HG03432 (cell line): ENCODE measurements around the gene PEPD.

Experiments used
- ATAC-seq: cut with Tn5 transposase; IDR thresholded peaks from one replicate; pipeline ENCODE4 v1.9.1; 2021; ENCODE audit warnings: mild to moderate bottlenecking, moderate library complexity; ENCODE audit not compliant: unreplicated experiment

The PEPD gene

DNA sequence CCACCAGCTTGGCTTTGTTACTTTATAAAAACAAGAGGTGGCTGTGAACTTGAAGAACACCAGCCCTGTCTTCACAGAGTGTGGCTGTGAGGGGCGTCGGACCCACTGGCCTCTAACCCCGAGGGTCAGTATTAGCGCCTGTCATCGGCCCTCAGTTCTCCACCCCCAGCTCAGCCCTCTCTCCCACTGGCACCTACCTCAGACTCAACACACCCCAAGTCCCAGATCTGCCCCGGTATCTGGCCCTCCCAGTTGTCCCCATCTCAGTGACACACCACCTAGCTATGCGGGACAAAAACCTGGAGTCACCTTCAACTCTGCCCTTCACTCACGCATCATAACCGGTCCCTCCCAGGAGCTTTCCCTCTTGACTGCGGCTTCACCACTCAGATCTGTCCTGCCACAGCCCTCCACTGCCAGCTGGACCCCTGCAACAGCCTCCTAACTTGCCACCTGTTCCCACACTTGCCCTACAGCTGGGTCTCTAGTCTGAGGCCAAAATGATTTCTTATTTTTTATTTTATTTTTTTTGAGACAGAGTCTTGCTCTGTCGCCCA is 45.4 kb downstream of the PEPD start:
- no peak for ATAC-seq

DNA sequence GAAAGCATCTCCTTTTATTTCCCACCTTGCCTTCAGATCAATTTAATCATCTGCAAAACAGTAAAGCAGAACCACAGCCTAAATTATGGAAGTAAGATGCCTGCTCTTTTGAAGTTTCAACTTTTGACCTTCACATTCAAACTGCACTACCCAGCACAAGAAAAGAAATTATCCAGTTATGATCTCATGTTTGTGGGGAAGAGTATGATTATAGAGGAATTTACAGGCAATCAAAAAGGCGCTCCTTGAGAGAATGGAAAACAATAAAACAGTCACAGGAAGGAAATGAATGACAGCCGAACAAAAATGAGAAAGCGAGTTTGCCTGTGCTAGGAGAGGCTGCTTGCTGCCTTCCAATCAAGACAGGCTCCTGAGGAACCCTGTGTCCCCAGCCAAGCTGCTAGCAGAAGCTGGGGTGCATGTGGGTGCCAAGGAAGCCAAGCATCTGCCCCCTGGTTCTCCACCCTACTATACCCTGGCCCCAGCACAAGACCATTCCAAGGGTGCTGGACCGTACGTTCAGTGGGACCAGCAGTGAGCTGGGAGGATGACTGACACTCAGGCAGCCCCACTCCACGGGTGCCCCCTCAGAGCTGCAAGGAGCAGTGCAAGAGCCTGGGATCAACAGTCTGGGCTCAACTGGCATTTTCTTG is 47.8 kb downstream of the PEPD start:
- ATAC-seq, result no peak

DNA sequence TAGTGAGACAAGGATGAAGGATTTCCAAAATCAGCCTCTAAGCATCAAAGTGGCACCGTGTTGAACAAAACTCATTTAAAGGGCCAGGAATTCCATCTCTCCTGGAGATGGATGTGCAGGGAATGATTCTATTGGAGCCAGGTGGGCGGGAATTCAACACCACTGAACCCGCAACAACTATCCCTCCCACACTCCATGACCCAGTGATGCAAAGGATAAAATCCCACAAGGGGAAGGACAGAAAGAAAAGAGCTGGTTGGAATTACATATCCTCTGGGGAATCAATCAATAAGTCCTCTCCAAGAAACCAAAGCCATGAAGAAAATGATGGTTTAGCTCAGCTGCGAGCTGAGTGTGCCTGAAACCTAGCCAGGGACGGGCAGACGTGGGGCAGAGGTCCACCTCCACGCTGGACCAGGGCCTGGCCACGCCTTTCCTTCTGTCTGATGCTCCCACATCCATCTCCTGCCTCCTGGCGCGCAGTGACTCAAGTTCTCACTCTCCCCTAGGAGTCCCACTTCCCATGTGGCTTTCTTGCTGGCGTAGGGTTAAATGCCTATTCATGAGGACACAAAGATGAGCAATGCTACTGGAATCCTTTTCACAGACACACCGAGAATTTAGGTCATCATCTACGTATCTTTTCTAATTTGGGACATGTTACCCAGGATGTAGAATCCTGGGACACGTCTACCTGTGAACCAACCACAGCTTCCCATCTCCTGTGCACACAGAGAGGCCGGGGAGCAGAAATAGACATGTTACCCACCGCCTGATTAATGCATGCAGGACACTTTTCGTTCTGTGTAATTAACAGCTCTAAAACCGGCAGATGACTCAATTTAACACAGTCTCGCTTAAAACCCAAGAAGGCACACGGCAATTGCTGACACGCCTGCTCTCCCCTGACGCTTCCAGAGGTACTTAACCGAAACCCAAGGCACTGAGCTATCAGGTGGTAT is 48.6 kb downstream of the PEPD start:
- ATAC-seq, result no peak

DNA sequence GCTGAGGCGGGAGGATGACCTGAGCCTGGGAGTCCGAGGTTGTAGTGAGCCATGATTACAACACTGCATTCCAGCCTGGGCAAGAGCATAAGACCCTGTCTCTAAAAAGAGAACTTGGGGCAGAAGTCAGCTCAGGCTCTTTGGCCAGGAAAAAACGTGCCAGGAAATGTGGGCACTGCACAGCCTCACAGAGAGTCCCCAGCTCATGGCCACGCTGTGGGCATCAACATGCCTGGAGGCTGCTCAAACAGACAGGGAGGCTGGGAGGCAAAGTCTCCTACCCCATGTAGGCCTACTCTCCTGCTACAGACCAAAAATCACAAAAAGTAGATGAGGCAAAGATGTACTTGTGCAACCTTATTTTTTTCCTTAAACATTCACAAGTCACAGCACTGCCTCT is 49.4 kb downstream of the PEPD start:
- no peak for ATAC-seq

DNA sequence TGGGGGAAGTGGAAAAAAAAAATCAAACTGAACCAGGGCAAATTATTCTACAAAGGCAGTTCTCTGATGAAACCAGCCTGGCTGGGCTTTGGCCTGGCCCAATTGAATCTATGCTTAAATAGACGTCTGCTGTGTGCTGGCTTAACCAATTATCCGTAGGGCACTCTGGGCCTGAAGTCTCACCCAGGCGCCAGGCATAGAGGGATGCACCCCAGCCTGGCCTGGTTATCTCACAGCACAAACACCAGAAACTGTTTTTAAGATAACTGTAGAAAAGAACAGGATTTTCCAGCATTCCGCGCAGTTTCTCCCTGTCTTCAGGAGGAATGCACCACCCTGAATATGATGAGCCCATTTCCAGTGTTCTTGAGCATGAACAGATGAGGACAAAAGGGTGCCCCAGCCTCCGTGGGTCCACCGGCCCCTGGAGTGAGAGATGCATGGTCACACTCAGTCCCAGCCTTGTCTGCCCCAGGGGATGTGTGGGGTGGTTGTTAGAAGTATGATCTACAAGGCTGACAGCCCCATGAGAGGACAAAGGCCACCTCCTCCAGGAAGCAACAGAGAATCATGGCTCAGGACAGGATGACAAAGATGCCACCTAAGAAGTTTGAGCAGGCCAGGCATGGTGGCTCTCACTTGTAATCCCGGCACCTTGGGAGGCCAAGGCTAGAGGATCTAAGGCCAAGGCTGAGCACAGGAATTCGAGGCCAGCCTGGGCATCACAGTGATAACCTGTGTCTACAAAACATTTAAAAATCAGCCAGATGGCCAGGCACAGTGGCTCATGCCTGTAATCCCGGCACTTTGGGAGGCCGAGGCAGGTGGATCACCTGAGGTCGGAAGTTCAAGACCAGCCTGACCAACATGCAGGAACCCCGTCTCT is 50.2 kb downstream of the PEPD start:
- no peak for ATAC-seq

DNA sequence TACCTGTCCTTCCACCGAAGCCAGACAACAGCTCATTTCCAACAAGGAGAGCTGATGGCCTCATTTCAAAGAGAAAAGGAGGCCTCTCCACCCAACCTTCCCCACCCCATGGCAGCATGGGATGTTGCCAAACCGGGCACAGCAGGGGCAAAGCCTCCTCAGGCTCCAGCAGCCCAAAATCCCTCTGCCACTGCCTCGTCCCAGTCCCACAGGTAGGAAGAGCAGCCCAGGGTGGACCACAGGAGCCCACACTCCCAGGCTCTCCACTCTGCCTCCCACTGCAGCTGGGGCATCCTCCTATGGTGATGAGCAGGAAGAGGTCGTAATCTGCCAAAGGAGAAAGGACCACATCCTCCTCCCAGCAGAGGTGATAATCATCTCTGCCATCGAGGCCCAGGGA is 50.9 kb downstream of the PEPD start:
- no peak for ATAC-seq

DNA sequence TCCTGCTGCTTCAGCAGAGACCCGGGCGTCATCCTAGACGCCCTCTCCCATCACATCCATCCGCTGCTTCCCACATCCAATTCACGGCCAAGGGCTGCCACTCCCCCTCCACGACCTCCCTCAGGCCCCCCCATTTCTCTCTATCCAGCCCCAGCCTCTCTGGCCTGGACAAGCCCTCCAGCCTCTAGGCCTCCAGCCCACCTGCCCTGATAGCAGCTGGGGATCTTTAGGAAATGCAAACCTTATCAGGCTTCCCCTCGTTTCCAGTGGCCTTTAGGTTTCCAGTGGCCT is 51.6 kb downstream of the PEPD start:
- no peak for ATAC-seq

DNA sequence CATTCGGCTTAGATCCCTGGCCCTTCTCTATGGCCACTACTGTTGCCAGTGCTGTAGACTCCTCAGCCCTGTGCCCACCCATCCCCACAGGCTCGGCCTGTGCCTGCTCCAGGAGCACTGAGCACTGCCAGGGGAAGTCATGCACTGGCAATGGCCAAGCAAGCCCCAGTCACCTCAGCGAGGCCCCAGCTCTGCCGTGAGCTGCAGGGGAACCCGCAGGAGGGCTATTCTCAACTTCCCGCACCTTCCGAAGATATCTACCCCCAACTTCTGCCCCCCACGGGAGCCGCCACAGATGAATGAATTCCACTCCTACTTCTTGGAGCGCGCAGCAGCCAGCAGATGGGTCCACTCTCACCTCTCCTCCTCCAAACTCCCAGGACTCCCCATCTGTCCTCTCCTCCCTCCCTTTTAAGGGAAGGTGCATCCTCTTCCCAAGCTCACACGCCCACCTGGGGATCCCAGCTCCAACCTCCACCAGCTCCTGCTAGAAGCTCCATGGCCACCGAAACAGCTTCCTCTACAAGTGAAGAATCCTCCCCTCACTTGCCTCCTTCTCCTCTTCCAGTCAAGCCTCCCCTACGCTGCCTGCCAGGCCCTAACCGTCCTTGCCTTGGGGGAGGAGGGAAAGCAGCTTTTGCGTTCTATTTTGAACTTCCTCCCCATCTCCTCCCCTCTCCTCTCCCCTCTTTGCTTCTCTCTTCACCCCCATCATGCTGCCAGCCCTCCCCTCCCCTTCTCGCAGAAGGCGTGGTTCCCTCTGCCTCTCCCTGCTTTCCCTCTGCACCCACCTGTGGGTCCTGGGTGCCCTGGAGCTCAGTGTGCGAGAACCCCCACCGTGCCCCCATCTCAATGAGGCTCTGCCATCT is 52.2 kb downstream of the PEPD start:
- ATAC-seq, result no peak

DNA sequence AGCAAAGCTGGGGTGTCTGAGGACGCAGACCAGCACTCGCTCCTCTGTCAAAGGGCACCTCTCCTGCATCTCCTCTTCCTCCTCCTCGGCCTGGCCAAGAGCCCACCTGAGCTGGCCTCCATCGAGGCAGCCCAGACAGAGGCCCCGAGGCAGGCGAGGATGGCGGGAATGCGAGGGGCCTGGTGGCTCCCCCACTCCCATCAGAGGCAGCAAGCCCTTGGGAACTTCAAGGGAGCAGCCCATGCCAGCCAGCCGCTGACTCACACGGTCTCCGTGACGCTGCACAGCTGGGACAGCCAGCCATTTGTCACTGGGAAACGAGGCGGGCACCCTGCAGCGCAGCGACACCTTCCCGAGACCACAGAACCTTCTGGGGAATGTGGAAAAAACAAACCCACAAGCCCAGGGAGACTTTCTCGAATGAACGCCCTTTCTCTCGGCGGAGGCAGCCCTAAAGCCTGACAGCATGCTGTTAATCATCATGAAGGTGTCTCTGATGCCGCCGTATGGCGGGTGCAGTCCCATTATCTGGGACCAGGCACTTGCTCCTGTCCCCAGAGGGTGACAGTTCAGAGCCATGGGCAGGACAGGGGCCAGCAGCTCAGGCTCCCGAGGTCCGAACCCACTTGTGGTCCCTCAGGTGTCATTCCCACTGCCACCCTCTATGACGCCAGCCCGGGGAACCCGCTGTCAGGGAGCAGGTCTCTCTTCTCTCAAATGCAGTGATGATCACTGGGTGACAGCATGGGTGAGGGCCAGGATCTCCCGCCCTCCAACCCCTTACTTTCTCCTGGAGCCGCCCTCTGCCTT is 53.0 kb downstream of the PEPD start:
- no peak for ATAC-seq

DNA sequence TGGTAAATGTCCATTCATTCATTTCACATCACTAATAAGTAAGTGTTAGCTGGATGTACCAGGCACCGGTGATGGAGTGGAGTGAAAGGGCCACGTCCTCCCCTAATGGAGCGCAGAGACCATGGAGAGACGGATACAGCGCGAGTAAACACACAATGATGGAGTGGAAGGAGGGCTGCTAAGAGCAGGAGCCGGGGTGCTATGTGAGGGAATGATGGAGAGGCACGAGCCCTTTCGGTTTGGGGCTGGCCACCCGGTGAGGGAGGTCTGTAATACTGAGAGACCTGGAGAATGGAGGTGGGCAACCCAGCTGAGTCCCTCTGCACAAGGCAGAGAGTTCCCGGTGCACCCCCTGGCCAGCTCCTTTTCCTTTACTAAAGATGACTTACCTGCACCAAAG is 53.7 kb downstream of the PEPD start:
- no peak for ATAC-seq

DNA sequence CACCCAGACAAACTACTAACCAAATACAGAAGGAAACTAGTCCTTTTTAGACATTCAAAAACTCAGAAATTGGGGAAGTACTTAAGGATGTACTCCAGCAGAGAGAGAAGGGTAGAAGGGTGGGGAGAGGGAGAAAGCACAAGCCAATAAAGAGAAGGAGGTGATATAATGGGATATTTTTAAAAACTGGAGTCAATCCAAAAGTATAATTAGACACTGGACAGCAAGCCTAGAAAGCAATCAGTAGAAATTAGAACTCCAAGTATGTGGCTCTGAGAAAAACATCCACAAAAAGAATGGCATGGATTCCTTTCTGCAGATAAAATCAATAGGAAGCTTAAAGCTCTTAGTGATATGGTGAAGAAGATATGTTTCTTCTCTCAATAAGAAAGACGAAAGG is 55.8 kb downstream of the PEPD start:
- no peak for ATAC-seq

DNA sequence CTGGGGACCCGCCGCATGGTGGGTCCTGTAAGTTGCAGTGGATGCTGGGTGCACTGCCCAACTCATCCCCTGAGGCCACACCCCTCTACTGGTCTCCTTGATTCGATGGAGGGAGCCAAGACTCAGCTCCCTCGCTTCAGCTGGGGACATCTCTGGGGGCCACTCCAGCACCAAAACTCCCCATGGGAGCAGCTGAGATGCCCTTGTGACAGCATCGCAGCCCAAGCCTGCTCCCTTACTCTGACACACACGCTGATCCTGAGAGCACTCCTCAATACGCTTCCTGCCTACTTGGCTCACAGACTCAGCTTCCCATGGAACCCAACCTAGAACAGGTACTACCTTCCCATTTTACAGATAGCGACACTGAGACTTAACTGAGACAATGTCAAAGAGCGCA is 56.2 kb downstream of the PEPD start:
- no peak for ATAC-seq

DNA sequence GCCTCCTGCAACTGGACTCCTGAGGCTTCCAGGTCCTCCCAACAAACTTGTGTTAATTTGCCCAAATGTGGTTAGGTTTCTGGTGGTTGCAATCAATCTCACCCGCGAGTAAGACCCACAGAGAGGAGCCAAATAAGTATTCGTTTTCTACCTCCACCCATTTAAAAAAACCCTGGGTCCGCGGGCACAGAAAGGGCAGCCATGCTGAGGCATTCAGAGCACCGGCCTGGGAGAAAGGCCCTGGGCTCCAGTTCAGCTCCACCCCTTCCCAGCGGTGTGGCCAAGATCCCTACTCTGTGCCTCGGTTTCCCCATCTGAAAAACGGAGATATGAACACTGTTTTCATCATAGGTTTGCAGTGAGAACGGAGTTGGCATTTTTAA is 56.9 kb downstream of the PEPD start:
- no peak for ATAC-seq

DNA sequence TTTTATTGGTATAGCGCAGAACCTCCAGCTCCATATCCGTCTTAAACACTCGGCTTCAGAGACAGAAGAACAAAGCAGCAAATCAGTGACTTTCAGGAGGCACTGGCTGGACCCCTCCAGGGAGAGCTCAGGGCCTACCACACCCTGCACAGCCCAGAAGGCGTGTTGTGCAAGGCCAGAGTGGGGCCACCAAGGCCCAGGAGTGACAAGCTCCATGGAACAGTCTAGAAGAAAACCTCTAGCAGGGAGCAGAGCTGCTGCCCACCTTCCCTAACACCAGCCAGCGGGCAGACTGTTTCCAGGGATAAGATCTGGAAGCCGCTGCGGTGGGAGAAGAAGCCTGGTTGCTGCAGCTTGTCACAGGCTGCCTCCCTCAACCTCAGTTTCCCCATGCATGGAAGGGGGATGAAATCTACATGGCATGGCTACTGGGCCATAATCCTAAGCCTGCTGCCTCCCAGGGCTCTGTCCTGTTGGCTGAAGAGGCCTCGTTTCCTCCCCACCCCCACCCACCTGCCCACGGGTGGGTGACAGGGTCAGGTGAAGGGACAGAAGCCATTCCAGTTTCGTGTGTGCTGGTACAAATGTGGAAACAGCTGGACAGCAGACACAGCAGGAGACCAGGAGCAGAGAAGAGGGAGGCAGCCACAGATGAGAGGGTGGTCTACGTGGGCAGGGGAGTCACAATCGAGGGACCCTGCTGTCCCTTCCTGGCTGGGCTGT is 57.4 kb downstream of the PEPD start:
- ATAC-seq, result no peak

DNA sequence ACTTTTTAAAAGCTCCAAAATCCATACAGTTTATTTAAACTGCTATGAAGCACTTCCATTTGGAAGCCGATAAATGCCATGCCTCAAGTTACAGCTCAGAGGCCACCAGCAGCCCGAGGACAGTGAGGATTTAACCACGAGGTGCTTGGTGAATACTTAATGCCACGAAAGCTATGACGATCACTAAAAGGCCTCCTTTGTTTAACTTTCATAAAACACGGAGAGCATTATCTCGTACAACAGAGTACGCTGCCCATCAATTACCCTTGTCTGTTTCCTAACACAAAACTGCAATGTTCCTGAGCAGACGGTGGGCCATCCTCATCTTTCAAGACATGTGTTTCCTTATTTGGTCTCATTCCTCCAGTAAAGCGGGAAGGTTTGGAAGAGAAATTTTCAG is 58.4 kb downstream of the PEPD start:
- no peak for ATAC-seq

DNA sequence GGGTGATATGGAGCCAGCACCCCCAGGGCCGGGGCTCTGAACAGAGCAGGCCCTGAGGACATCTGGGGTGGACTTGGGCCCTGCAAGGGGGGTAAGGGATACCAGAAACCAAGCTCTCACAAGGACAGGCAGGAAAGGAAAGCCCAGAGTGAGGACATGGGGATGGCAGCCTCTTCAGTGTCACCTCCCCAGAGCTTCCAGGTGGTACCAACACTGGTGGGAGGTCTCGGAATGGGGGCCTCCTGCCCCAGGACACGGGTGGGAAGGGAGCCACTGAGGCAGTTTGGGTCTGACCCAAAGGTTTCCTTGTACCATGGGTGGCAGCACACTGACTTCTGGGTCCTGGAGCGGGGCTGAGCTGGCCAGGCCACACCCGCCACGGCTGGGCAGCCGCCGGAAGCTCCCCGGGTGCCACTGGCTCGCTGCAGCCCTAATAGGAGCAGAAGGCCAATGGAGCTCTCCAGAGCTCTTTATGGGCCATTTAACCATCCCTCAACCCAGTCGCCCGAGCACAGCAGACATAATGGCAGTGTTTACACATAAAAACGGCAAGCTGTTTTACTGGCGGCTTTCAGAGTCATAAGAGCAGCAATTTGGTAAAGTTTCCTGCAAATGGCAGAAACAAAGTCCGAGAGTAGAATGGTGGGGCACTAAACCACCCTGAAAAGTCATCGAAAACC is 59.3 kb downstream of the PEPD start:
- ATAC-seq, result no peak

DNA sequence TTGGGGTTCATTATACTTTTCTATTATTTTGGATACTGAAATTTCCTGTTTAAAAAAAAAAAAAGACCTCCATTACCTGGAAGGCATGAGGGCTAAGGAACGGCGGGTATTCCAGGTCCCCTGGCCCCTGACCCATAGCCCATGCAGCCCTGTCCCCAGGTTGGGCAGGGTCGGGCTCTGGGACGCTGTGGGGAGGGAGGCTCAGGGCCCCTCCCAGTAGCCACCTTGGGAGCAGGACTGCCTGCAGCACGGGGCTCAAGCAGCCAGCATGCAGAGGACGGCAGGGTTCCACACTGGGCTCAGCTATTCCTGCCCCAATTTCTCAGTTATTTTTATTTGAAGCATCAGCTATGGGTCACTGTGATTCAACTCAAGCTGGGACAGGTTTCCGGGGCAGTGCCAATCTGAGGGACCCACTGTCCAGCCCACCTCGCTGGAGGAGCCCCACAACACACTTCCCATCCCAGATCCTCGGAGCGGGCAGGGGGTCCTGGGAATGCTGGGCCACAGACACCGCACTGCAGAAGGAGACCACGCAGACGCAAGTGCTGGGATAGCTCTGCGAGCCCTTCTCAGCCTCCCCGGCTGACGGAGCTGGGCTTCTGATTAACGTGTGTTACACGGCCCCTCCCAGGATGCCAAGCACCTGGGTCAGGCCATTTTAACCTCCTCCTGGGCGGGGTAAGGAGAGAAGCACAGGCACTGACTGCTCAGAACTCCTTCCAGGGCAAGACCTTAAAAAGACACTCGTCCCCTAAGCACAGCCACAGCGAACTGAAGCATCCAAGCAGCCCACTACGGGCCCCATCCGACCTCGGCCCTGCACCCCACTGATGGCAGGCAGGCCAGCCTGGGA is 60.1 kb downstream of the PEPD start:
- no peak for ATAC-seq
